ENCODE data around the gene TICAM2. TPM values are rescaled to one million over a fixed set of nuclear protein-coding genes. Genes with fewer than 3 reads are reported as not detected.

Gene TICAM2
- total RNA-seq, 1 experiment from 2014 or later: 3.9 TPM

DNA sequence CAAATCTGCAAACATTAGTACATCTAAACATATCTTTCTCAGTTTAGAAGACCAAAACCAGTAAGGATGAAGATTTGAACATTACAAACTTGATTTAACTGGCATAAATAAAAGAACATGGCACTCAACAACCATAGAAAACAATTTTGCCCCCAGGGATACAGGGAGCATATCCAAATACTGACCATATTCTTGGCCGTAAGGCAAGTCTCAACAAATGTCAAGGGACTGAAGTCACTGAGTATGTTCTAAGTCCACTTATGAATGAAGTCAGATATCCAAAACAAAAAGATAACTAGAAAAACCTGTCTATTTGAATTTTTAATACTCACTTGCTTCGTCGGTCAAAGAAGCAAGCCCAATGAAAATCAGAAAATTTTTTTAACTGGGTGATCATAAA is 71.9 kb downstream of the TICAM2 start:
- ChIA-PET POLR2A (ENCODE audit: unreplicated experiment) (no interaction called here), CTCF (no interaction called here)
- Histone ChIP-seq H3K79me2 (ENCODE audit: low read length) (peaks cover 98% of the 10 kb centered on the region), H3K4me2 (ENCODE audit: low read length) (no peak overlapping the region), H3K4me3 (ENCODE audit: low read length) (no peak overlapping the region), H2AFZ (ENCODE audit: low read length) (no peak overlapping the region), H4K20me1 (ENCODE audit: low read length) (peaks cover 46% of the 10 kb centered on the region), H3K9ac (ENCODE audit: low read length) (no peak overlapping the region), H3K9me2 (replicated peaks; ENCODE audit: low read length) (no peaks in the 10 kb centered on the region), H3K27me3 (ENCODE audit: low read length) (no peaks in the 10 kb centered on the region), H3F3A (ENCODE audit: low read length, unreplicated experiment) (no peaks in the 10 kb centered on the region), H3K27ac (ENCODE audit: low read length) (no peak overlapping the region), H3K4me1 (ENCODE audit: insufficient read depth, low read length) (peaks cover 55% of the 10 kb centered on the region), H3K36me3 (ENCODE audit: low read depth, low read length) (peaks cover 31% of the 10 kb centered on the region; the same call in 1 of the 2 replicates), H3K9me3 (ENCODE audit: low read length) (no peaks in the 10 kb centered on the region)
- ATAC-seq (no peak), DNase-seq (no peak)
- intact Hi-C loops (cut with micrococcal nuclease): no loop called here
- BruUV-seq (replicated peaks): no TSS peak
- TF ChIP-seq EZH2phosphoT487 (IDR thresholded peaks at IDR 0.05; ENCODE audit: borderline replicate concordance, low read length): no peak
- no peak for TF ChIP-seq EZH2 (IDR thresholded peaks at IDR 0.05; ENCODE audit: low read length, unreplicated experiment)
- TF ChIP-seq, protein P1, sequence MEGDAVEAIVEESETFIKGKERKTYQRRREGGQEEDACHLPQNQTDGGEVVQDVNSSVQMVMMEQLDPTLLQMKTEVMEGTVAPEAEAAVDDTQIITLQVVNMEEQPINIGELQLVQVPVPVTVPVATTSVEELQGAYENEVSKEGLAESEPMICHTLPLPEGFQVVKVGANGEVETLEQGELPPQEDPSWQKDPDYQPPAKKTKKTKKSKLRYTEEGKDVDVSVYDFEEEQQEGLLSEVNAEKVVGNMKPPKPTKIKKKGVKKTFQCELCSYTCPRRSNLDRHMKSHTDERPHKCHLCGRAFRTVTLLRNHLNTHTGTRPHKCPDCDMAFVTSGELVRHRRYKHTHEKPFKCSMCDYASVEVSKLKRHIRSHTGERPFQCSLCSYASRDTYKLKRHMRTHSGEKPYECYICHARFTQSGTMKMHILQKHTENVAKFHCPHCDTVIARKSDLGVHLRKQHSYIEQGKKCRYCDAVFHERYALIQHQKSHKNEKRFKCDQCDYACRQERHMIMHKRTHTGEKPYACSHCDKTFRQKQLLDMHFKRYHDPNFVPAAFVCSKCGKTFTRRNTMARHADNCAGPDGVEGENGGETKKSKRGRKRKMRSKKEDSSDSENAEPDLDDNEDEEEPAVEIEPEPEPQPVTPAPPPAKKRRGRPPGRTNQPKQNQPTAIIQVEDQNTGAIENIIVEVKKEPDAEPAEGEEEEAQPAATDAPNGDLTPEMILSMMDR (conservative IDR thresholded peaks at IDR 0.05; ENCODE audit: low read depth, low read length): no peak

Other genes starting within 250 kb of the TICAM2 start
- 8.4 and 9.1 TPM in 2 replicates for gene FEM1C, start 57.7 kb downstream of the TICAM2 start, total RNA-seq (2014; rRNA removed)
- gene TMED7, start 23.6 kb upstream of the TICAM2 start, total RNA-seq (2014; rRNA removed): 234 and 278 TPM in 2 replicates
- gene CDO1, start 214.2 kb upstream of the TICAM2 start, total RNA-seq (2014; rRNA removed): not detected in 2 replicates
- 18.7 and 18.9 TPM in 2 replicates for gene ATG12, start 239.1 kb upstream of the TICAM2 start, total RNA-seq (2014; rRNA removed)
- 32.7 and 48.2 TPM in 2 replicates for gene AP3S1, start 239.5 kb upstream of the TICAM2 start, total RNA-seq (2014; rRNA removed)

Data from PC-3 (cell line).